ENCODE results near the gene PRKN.
"Not testable (repeated sequence)": the region's sequence is repeated elsewhere in the genome, so short reads cannot be mapped to it uniquely, and the experiment has no call there.

PRKN gene

GRCh38 chr6:161876231-161876630 is 851.3 kb downstream of the PRKN start:
- no peak for DNase-seq

- no peak for DNase-seq
Observed at GRCh38 chr6:161870236-161870901, 857.2 kb downstream of the PRKN start.

GRCh38 chr6:161869491-161869890 is 858.1 kb downstream of the PRKN start:
- no peak for DNase-seq

- DNase-seq, result no peak
Observed at GRCh38 chr6:161866570-161866969, 861.0 kb downstream of the PRKN start.

- not testable (repeated sequence) for DNase-seq
Observed at GRCh38 chr6:161861061-161861460, 866.5 kb downstream of the PRKN start.

GRCh38 chr6:161853657-161854056 is 873.9 kb downstream of the PRKN start:
- DNase-seq, result no peak

- DNase-seq, result not testable (repeated sequence)
Observed at GRCh38 chr6:161851486-161851885, 876.1 kb downstream of the PRKN start.

GRCh38 chr6:161850562-161850961 is 877.0 kb downstream of the PRKN start:
- no peak for DNase-seq

DNA sequence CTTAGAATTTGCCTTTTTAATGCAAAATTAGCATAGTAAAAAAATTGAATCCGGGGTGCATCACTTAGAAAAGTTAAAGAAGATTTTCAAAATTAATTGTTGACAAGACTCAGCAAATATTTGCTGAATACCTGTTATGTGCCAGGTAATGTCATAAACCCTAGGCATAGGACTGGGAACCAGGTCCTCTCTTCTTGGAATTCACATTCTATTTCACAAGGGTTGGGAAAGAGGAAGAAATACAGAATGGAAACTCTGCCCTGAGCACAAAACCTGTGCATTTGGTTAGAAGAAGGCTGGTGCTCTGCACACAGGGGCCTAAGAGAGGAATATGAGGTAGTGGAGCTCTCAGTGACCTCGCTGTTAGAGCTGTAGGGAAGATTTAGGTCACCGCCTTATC is 879.9 kb downstream of the PRKN start:
- no peak for DNase-seq

DNA sequence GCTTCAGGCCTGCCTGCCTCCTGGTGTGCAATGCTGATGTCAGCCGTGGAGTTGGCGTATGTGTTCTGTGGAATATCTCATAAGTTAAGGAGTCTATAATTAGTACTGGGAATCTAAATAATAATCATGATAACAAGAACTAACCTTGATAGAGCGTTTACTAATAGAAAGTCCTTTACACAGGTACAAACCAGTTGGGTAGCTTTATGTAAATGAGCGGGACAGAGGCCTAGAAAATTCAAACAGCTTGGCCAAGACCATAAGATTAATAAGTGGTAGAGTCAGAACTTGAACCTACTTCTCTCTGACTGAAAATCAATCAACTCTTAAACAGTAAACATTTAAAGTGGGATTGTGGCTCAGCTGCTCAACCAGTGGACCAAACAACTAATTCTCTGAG is 882.8 kb downstream of the PRKN start:
- DNase-seq, result no peak

- DNase-seq, result no peak
Observed at GRCh38 chr6:161843066-161843465, 884.5 kb downstream of the PRKN start.

DNA sequence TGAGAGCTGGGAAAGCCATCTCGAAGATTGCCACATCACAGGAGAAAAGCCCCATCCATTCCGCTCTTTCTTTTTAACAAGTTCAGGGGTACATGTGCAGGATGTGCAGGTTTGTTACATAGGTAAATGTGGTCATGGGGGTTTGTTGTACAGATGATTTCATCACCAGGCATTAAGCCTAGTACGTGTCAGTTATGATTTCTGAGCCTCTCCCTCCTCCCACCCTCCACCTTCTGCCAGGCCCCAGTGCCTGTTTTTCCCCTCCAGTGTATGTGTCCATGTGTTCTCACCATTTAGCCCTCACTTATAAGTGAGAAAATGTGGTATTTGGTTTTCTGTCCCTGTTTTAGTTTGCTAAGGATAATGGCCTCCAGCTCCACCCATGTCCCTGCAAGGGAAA is 887.2 kb downstream of the PRKN start:
- DNase-seq, result no peak

DNA sequence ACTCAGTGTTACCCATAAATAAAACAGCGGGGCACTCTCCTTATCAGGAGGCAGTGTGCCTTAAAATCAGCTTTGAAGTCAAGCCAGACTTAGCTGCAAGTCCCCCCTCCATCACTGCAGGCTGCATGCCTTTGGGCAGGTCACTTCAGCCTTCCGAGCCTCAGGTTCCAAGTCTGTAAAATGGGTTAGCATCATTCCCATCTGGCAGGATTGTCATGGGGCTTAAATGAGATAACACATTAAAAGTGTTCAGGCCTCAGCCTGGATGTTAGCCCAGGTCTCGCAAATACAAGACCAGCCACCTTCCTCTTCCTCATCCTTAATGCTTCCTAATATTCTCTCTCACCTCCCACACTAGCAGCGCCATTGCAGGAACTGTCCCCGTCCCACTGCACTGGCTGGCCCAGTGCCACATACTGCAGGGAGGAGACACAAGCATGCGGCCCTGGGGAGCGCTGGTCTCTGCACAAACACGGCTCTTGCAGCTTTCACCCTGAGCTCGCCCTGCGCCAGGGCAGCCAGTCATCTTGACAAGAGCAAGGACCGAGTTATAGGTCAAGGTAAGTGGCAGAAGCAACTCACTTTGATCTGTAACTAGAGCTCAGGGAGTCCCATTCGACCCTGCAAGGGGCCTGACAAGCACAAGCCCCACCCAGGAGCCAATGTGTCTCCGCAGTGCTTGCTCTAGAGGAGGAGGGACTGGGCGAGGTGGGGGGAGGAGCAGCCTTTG is 889.1 kb downstream of the PRKN start:
- no peak for DNase-seq

GRCh38 chr6:161837854-161838253 is 889.7 kb downstream of the PRKN start:
- DNase-seq, result no peak

DNA sequence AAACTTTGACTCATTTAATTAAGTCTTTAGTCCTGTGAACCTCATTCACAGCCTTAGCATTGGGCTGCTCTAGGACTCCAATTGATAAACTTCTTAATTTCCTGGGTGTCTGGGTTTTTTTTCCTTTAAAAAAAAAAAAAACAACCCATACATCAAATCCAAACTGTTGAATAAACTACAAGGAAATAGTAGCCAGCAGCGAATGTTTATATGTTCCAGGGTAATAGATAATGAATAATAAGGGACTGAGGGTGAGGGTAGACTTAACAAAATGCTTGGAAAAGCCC is 890.2 kb downstream of the PRKN start:
- DNase-seq, result no peak

- no peak for DNase-seq
Observed at GRCh38 chr6:161836643-161837448, 890.7 kb downstream of the PRKN start.

DNA sequence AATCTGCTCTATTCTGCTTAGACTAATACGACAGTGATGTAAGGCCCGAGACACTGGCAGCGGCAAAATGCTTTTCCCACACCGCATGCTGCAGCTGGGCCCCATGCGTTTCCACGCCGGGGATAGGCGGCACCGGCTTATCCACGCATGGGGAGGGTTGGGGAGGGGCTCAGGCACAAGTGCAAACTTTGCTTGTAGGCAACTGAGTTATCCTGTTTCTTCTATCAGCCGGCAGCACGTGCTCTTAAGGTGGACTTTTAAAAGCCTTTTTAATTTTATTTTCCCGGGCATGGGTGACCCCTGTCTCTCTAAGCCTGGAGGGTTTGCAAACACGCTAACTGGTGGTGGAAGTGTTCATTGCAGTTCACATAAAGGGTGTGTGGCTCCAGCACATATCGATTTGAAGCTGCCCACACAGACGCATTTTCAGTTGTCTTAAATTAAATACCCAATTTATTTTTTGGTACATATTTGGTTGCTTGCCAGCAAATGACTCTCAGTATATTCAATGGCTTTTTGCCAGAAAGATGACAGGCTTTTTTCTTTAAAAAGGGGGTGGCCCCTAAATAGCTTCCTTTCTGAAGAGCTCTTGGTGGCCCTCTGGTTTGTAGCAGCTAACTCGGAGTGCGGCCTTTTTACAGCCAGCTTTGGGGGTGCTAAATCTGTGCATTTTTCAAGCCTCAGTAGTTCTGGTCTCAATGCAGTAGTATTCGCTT is 891.9 kb downstream of the PRKN start:
- no peak for DNase-seq

DNA sequence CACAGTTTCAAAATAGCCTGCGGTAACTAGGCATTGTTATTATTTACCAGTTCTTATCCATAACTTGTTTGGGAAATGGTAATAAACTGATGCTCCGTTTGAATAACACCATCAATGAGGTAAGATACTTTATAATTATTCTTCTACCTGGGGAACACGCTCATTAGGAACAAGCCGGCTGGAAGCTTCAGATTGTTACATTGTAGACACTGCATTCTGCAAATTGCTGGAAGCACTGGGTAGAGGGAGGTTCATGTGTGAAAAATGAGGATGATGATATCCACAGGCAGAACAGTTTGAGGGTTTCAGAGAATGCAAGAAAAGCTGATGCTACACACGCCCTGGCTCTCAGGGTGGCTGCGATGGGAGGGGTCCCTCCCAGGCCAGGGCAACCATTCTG is 893.1 kb downstream of the PRKN start:
- no peak for DNase-seq

DNA sequence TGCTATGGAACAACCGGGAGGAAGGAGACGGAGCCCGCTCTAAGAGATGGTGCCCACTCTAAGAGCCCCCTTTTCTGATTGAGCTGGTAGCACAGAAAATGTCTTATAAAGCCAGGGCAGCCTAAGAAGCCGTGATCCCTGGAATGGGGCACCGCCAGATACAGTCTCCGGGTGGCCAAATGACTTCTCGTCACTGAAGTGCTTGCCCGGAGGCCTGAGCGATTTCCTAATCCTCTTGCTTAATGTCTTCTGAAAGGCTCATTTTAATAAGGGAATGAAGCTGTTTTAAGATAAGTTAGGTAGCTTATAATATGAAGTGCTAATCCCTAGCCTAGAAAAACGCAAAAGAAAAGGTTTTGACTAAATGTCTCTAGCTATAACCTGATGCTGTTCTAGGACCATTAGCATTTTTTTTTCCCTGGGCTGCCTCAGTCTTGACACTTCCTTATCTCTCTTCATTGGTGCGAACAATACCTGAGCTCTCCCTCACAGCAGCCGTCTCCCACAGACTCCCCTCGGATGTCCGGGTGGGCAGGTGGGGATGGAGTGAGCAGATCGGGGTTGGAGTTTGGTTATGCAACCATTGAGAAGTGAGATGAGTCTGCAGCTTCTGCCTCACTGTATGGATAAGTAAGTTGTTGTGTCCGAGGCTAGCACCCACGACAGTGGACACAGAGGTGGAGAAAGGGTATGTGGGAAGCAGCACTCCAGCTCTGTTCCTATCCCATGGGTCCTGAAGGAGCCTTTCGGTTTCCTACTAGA is 894.3 kb downstream of the PRKN start:
- no peak for DNase-seq

DNA sequence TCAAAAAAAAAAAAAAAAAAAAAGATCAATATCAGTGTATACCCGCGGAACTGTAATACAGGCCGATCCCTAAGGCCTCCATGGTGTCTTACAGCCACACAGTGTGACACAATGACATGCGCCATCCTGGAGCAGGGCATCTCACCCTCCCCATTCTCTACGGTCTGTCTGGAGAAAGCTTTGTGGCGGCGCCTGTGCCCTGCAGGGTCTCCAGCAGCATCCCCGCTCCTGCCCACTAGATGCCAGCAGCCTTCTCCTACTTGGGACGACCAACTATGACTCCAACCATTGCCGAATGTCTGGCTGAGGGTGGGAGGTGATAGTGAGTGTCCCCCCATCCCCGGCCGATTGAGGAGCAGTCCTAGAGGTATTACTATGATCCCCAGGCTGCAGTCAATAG is 894.9 kb downstream of the PRKN start:
- DNase-seq, result no peak

DNA sequence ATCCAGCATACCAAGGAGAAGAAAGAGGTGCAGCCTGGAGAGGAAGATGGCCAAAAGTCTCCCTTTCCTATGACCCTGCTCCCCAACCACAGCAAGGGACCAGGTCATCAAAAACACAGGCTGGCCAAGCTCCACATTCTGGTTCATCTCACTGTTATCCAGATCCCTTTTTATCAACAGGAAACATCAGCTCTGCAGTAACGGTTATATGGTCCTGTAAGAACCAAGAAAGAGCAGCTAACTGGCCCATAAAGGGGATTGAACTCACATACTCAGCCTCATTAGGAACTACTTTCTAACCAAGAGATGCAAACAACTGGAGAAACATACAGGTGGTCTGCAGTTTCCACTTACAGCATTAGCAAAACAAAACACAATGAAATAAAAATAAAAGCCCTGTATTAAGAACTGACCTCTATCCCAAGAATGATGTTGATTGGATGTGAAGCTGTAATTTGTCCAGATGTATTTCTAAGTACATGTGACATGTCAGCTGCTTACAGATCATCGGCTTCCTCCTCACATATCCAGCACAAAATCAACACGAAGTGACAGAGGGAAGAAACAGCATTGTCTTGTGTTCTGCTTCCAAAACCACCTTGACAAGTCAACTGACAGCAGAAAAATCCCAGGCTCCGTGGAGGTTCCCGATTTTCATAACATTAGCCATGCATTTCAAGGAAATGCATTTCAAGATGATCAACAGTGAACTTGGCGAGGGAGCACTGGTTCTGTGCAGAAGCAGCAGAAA is 896.5 kb downstream of the PRKN start:
- no peak for DNase-seq

- DNase-seq, result no peak
Observed at GRCh38 chr6:161829291-161829729, 898.3 kb downstream of the PRKN start.

All from CD4-positive, alpha-beta T cell treated with Interleukin-4 for 1 hour (primary cell).